Measurements from ENCODE around the gene NAPB.
"Not testable (repeated sequence)": the region's sequence is repeated elsewhere in the genome, so short reads cannot be mapped to it uniquely, and the experiment has no call there.

NAPB gene

GRCh38 chr20:23420943-23421931 is at the start of gene NAPB:
Gene NAPB, minus strand, starts transcription at chr20:23421488. Its CDS starts 86 bp downstream, at chr20:23421402.
- DNase-seq = peak; percentile 92 to 97

- DNase-seq = not testable (repeated sequence)
Observed at GRCh38 chr20:23466961-23467360, 45.7 kb upstream of the NAPB start.

- DNase-seq = no peak
Observed at GRCh38 chr20:23461180-23461579, 39.9 kb upstream of the NAPB start.

- no peak for DNase-seq
Observed at GRCh38 chr20:23459461-23460150, 38.3 kb upstream of the NAPB start.

- no peak for DNase-seq
Observed at GRCh38 chr20:23456873-23457272, 35.6 kb upstream of the NAPB start.

GRCh38 chr20:23456409-23456808 is 35.1 kb upstream of the NAPB start:
- DNase-seq = no peak

GRCh38 chr20:23455639-23456038 is 34.4 kb upstream of the NAPB start:
- no peak for DNase-seq

- DNase-seq = no peak
Observed at GRCh38 chr20:23454816-23455215, 33.5 kb upstream of the NAPB start.

- no peak for DNase-seq
Observed at GRCh38 chr20:23453549-23454543, 32.6 kb upstream of the NAPB start.

GRCh38 chr20:23452776-23453175 is 31.5 kb upstream of the NAPB start, which contains the start of gene CST11:
Gene CST11, minus strand, starts transcription at chr20:23452876. Its CDS starts 65 bp downstream, at chr20:23452811.
- no peak for DNase-seq

- DNase-seq = no peak
Observed at GRCh38 chr20:23451956-23452487, 30.7 kb upstream of the NAPB start.

- DNase-seq = no peak
Observed at GRCh38 chr20:23450877-23451276, 29.6 kb upstream of the NAPB start.

GRCh38 chr20:23449421-23449820 is 28.1 kb upstream of the NAPB start:
- no peak for DNase-seq

- DNase-seq = no peak
Observed at GRCh38 chr20:23448167-23448566, 26.9 kb upstream of the NAPB start.

- peak; percentile 51 to 60 for DNase-seq
Observed at GRCh38 chr20:23446505-23446904, 25.2 kb upstream of the NAPB start.

GRCh38 chr20:23445596-23446217 is 24.4 kb upstream of the NAPB start:
- no peak for DNase-seq

- DNase-seq = no peak
Observed at GRCh38 chr20:23444859-23445258, 23.6 kb upstream of the NAPB start.

GRCh38 chr20:23442436-23442835 is 21.1 kb upstream of the NAPB start:
- no peak for DNase-seq

GRCh38 chr20:23441850-23442313 is 20.6 kb upstream of the NAPB start:
- DNase-seq = peak; percentile 83 to 90

GRCh38 chr20:23440004-23440403 is 18.7 kb upstream of the NAPB start:
- DNase-seq = no peak

- no peak for DNase-seq
Observed at GRCh38 chr20:23438661-23439060, 17.4 kb upstream of the NAPB start.

All from NCI-H524 (cell line).